Neural cell (in vitro differentiated cells): ENCODE measurements around the gene NRG3. TPM values are rescaled to one million over a fixed set of nuclear protein-coding genes. Genes with fewer than 3 reads are reported as not detected.

Source experiments
- H2AFZ ChIP-seq: fragments of 200-600, 300-800 bp; sonication (generic), shearing (Covaris generic); 2 replicates; pipeline ENCODE4 v1.6.0; 2014; ENCODE audit warnings: low read depth, mild to moderate bottlenecking, antibody characterized with exemption, low read length, moderate library complexity
- H3F3A ChIP-seq: fragments of 200-600 bp; shearing (Covaris generic); 2 replicates; pipeline ENCODE4 v1.6.1; 2016; ENCODE audit warnings: mild to moderate bottlenecking, moderate library complexity, mixed read lengths, antibody characterized with exemption, low read length; ENCODE audit not compliant: insufficient read depth, poor library complexity, severe bottlenecking
- H3K27ac ChIP-seq: fragments of 200-600, 300-800 bp; sonication (generic), shearing (Covaris generic); 2 replicates; pipeline ENCODE4 v1.5.1; 2014; ENCODE audit warnings: mild to moderate bottlenecking, low read length, moderate library complexity
- H3K27me3 ChIP-seq: fragments of 300-800, 200-600 bp; sonication (generic), shearing (Covaris generic); 2 replicates; pipeline ENCODE4 v1.6.0; 2014; ENCODE audit warnings: mild to moderate bottlenecking, low read depth, low read length, moderate library complexity; ENCODE audit not compliant: insufficient read depth
- H3K36me3 ChIP-seq: fragments of 300-800, 200-600 bp; sonication (generic), shearing (Covaris generic); 2 replicates; pipeline ENCODE4 v1.5.1; 2014; ENCODE audit warnings: mild to moderate bottlenecking, antibody characterized with exemption, low read length, moderate library complexity; ENCODE audit not compliant: insufficient read depth
- H3K4me2 ChIP-seq: fragments of 300-800, 200-600 bp; sonication (generic), shearing (Covaris generic); 2 replicates; pipeline ENCODE4 v1.6.0; 2014; ENCODE audit warnings: mild to moderate bottlenecking, low read length
- H3K4me3 ChIP-seq: fragments of 300-800, 200-600 bp; sonication (generic), shearing (Covaris generic); 2 replicates; pipeline ENCODE4 v1.5.1; 2014; ENCODE audit warnings: mild to moderate bottlenecking, low read length, moderate library complexity
- H3K79me2 ChIP-seq: fragments of 200-600 bp; shearing (Covaris generic); replicated peaks from 2 replicates; pipeline ENCODE4 v1.6.0; 2014; ENCODE audit warnings: mild to moderate bottlenecking, low read length, moderate library complexity; ENCODE audit not compliant: insufficient read depth
- H3K9ac ChIP-seq: fragments of 300-800, 200-600 bp; sonication (generic), shearing (Covaris generic); 2 replicates; pipeline ENCODE4 v1.6.1; 2016; ENCODE audit warnings: mild to moderate bottlenecking, low read length, mixed read lengths
- H3K9me2 ChIP-seq: fragments of 200-600 bp; shearing (Covaris generic); 2 replicates; pipeline ENCODE4 v1.6.1; 2016; ENCODE audit warnings: mild to moderate bottlenecking, low read length, mixed read lengths; ENCODE audit not compliant: insufficient read depth
- H3K9me3 ChIP-seq: fragments of 200-600, 300-800 bp; sonication (generic), shearing (Covaris generic); 2 replicates; pipeline ENCODE4 v1.6.1; 2016; ENCODE audit warnings: mild to moderate bottlenecking, mixed run types, low read length, moderate library complexity, mixed read lengths
- H4K20me1 ChIP-seq: fragments of 200-600 bp; shearing (Covaris generic); 2 replicates; pipeline ENCODE4 v1.6.1; 2016; ENCODE audit warnings: mild to moderate bottlenecking, mixed run types; ENCODE audit not compliant: insufficient read depth
- EP300 ChIP-seq: fragments of 450-650 bp; conservative IDR thresholded peaks from 2 replicates; pipeline ENCODE4 v1.6.1; 2014; ENCODE audit warnings: antibody characterized with exemption, mild to moderate bottlenecking, moderate library complexity; ENCODE audit not compliant: poor library complexity, severe bottlenecking
- EZH2 ChIP-seq: fragments of 200-600, 300-800 bp; shearing (Covaris generic), sonication (generic); IDR thresholded peaks from 2 replicates; pipeline ENCODE4 v1.6.1; 2014; ENCODE audit warnings: antibody characterized with exemption, low read length, borderline replicate concordance, mild to moderate bottlenecking; ENCODE audit not compliant: insufficient read depth, poor library complexity, severe bottlenecking
- MXI1 ChIP-seq: fragments of 450-650 bp; conservative IDR thresholded peaks from 2 replicates; pipeline ENCODE4 v1.6.1; 2014; ENCODE audit warnings: antibody characterized with exemption, mild to moderate bottlenecking; ENCODE audit not compliant: poor library complexity, severe bottlenecking
- POLR2AphosphoS5 ChIP-seq: IDR thresholded peaks from 2 replicates; pipeline ENCODE4 v1.6.1; 2012
- RAD21 ChIP-seq: fragments of 450-650 bp; conservative IDR thresholded peaks from 2 replicates; pipeline ENCODE4 v1.6.1; 2014; ENCODE audit warnings: antibody characterized with exemption, mild to moderate bottlenecking, moderate library complexity
- SMC3 ChIP-seq: fragments of 450-650 bp; conservative IDR thresholded peaks from 2 replicates; pipeline ENCODE4 v1.6.1; 2014; ENCODE audit warnings: antibody characterized with exemption, mild to moderate bottlenecking, moderate library complexity; ENCODE audit not compliant: poor library complexity
- TAF1 ChIP-seq: IDR thresholded peaks from 2 replicates; pipeline ENCODE4 v1.6.1; 2012; ENCODE audit warnings: low read depth
- polyA plus RNA-seq: library from polyadenylated mRNA; depleted of rRNA; stranded (reverse); fragments of >200 nt; gene quantifications from 2 replicates; pipeline ENCODE4 v1.2.3, GENCODE V29; 2014
- TF ChIP-seq, protein P1 (sequence below): fragments of 450-650 bp; IDR thresholded peaks from 2 replicates; pipeline ENCODE4 v1.5.1; 2014; ENCODE audit warnings: antibody characterized with exemption, mild to moderate bottlenecking, moderate library complexity; ENCODE audit not compliant: poor library complexity, severe bottlenecking
- TF ChIP-seq, protein P2 (sequence below): IDR thresholded peaks from 2 replicates; pipeline ENCODE4 v1.6.1; 2012; ENCODE audit warnings: borderline replicate concordance

Gene NRG3
- polyA plus RNA-seq, 1 donor from 2014 or later = 14.0 TPM

DNA sequence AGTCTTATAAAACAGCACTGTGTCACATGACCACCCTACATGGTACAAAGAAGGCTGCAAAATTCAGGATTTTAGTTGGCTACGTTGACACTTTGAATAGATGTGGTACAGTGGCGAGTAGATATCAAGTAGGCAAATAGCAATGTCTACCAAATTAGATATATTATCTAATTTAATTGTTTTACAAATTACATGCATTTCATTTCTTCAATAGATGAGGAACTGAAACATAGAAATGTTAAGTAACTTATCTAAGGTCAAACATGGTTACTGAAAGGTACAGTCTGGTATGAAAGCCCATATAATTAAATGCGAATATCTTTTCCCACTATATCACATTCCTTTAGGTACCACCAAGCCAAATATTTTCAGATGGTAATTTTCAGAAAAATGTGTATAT, 972.2 kb downstream of the NRG3 start:
- H3K27me3 ChIP-seq = no peaks in the 10 kb centered on the region
- no peak overlapping the region for H3K4me2 ChIP-seq
- H4K20me1 ChIP-seq = no peaks in the 10 kb centered on the region
- no peak overlapping the region for H3K27ac ChIP-seq
- no peaks in the 10 kb centered on the region for H3K9me2 ChIP-seq
- no peak overlapping the region for H3K9ac ChIP-seq
- H3K36me3 ChIP-seq = no peaks in the 10 kb centered on the region
- no peak overlapping the region for H2AFZ ChIP-seq
- no peak overlapping the region for H3K4me3 ChIP-seq
- TF ChIP-seq EP300 = no peak
- TF ChIP-seq, protein P1, sequence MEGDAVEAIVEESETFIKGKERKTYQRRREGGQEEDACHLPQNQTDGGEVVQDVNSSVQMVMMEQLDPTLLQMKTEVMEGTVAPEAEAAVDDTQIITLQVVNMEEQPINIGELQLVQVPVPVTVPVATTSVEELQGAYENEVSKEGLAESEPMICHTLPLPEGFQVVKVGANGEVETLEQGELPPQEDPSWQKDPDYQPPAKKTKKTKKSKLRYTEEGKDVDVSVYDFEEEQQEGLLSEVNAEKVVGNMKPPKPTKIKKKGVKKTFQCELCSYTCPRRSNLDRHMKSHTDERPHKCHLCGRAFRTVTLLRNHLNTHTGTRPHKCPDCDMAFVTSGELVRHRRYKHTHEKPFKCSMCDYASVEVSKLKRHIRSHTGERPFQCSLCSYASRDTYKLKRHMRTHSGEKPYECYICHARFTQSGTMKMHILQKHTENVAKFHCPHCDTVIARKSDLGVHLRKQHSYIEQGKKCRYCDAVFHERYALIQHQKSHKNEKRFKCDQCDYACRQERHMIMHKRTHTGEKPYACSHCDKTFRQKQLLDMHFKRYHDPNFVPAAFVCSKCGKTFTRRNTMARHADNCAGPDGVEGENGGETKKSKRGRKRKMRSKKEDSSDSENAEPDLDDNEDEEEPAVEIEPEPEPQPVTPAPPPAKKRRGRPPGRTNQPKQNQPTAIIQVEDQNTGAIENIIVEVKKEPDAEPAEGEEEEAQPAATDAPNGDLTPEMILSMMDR = no peak
- no peak for TF ChIP-seq TAF1
- no peak for TF ChIP-seq SMC3
- no peak for TF ChIP-seq POLR2AphosphoS5
- TF ChIP-seq, protein P2, sequence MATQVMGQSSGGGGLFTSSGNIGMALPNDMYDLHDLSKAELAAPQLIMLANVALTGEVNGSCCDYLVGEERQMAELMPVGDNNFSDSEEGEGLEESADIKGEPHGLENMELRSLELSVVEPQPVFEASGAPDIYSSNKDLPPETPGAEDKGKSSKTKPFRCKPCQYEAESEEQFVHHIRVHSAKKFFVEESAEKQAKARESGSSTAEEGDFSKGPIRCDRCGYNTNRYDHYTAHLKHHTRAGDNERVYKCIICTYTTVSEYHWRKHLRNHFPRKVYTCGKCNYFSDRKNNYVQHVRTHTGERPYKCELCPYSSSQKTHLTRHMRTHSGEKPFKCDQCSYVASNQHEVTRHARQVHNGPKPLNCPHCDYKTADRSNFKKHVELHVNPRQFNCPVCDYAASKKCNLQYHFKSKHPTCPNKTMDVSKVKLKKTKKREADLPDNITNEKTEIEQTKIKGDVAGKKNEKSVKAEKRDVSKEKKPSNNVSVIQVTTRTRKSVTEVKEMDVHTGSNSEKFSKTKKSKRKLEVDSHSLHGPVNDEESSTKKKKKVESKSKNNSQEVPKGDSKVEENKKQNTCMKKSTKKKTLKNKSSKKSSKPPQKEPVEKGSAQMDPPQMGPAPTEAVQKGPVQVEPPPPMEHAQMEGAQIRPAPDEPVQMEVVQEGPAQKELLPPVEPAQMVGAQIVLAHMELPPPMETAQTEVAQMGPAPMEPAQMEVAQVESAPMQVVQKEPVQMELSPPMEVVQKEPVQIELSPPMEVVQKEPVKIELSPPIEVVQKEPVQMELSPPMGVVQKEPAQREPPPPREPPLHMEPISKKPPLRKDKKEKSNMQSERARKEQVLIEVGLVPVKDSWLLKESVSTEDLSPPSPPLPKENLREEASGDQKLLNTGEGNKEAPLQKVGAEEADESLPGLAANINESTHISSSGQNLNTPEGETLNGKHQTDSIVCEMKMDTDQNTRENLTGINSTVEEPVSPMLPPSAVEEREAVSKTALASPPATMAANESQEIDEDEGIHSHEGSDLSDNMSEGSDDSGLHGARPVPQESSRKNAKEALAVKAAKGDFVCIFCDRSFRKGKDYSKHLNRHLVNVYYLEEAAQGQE = no peak
- TF ChIP-seq EZH2 = no peak
- no peak for TF ChIP-seq MXI1
- TF ChIP-seq RAD21 = no peak
- no peaks in the 10 kb centered on the region for H3F3A ChIP-seq
- H3K79me2 ChIP-seq = no peaks in the 10 kb centered on the region
- H3K9me3 ChIP-seq = no peaks in the 10 kb centered on the region

DNA sequence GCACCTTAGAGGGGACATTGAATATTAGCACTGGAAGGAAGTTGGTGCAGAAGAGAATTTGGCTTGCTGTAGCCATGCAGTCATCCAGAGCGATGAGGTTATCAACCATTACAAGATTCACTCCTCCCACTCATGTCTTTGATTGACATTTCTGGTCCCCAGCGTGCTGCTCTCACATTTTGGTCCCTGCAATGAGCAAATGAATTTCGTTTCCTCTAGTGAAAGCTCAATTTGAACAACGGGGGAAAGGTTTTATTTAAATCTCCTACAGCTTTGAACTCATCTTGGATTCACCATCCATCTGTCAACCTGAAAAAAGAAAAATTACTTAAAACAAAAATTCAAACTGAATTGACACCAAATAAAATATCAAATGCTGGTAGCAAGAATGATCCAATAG, 975.2 kb downstream of the NRG3 start:
- H3K9me2 ChIP-seq = no peaks in the 10 kb centered on the region

More for the DNA sequence above, 975.2 kb downstream of the NRG3 start:
- Histone ChIP-seq H3K27ac (no peak overlapping the region), H3K4me2 (no peak overlapping the region), H3K27me3 (no peaks in the 10 kb centered on the region), H3K36me3 (no peaks in the 10 kb centered on the region), H3K79me2 (no peaks in the 10 kb centered on the region), H3F3A (no peaks in the 10 kb centered on the region), H3K4me3 (no peak overlapping the region), H4K20me1 (no peaks in the 10 kb centered on the region), H3K9ac (no peak overlapping the region), H3K9me3 (no peaks in the 10 kb centered on the region), H2AFZ (no peak overlapping the region)
- TF ChIP-seq TAF1 = no peak
- TF ChIP-seq, protein P1 = no peak
- TF ChIP-seq EZH2 = no peak
- TF ChIP-seq RAD21 = no peak
- no peak for TF ChIP-seq SMC3
- no peak for TF ChIP-seq POLR2AphosphoS5
- no peak for TF ChIP-seq MXI1
- TF ChIP-seq, protein P2 = no peak
- TF ChIP-seq EP300 = no peak
